Left cardiac atrium (tissue), 4 donors: ENCODE data around the gene CES3. TPM values are rescaled to one million over a fixed set of nuclear protein-coding genes. Genes with fewer than 3 reads are reported as not detected.
"Not testable (repeated sequence)": the region's sequence is repeated elsewhere in the genome, so short reads cannot be mapped to it uniquely, and the experiment has no call there.

ENCODE experiments used
- ATAC-seq, 2 donors: fragments of 200-7000 bp; cut with Tn5 transposase; one replicate each; pipeline ENCODE4 v1.9.1; 2020; ENCODE audit warnings: mild to moderate bottlenecking in 2 of 2, moderate library complexity in 2 of 2
- DNase-seq: peaks from one replicate; pipeline ENCODE4 v3.0.0-alpha.2; 2020
- intact Hi-C, 2 donors: fragments of 100-400 bp; cut with DNase I; formaldehyde crosslinking; loops; one replicate each; pipeline versions ENCODE4 v1.14.1 to v1.15.1; 2022 to 2023
- total RNA-seq, 2 donors: library from RNA; stranded (reverse); fragmentation: NEBNext Ultra II Directional; extraction: Animal tissue kit (Norgen Biotek cat#: 25700); gene quantifications; one replicate each; pipeline ENCODE4 v1.2.1, GENCODE V29; 2021
- donor health status: DM: no; HTN: yes; CAD: no.
- donor health status: DM: no; HTN: yes; CAD: no; lungs with severe emphysema.
- donor health status: DM: yes; HTN: yes; CAD: no.
- donor health status: Dilated cardiomyopathy.

The CES3 gene
- total RNA-seq, 2 donors from 2014 or later, result 0.63 to 1.4 TPM

DNA sequence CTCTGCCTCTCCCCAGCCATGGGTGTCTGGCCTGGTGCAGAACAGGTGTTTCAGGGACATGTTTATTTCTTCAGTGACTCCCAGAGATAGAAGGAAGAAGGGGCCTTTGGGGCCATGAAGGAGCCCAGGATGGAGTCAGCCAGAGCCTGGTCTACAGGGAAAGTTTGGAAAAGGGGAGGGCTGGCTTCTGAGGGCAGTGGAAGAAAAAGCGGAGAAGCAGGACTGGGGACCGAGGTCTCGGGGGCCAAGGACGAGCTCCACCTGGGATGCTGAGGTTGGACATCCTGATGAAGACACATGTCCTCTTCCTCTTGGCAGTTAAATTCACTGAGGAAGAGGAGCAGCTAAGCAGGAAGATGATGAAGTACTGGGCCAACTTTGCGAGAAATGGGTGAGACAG, 18.1 kb upstream of the CES3 start:
- intact Hi-C loops, result no loop called here
- no peak for DNase-seq
- ATAC-seq, result no peak

DNA sequence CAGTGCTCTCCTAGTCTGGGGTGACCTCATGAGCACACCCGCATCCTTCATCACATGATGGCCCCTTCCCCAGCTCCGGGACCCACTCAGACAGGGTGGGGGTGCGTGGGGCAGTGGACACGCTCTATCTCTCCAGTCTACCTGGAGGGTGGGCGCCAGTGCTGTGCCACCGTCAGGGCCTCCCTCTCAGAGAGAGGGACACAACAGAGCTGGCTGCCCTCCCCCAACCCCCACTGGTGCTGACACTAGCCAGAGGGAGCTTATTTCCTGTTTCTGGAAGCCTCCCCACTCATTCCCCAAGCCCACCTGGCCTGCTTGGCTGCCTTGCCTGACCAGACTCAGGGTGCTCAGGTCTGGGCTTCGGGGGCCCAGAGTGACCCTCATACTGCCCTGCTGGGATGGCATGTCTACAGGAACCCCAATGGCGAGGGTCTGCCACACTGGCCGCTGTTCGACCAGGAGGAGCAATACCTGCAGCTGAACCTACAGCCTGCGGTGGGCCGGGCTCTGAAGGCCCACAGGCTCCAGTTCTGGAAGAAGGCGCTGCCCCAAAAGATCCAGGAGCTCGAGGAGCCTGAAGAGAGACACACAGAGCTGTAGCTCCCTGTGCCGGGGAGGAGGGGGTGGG, 17.5 kb upstream of the CES3 start:
- intact Hi-C loops, result no loop called here
- DNase-seq (no peak), ATAC-seq (no peak)

DNA sequence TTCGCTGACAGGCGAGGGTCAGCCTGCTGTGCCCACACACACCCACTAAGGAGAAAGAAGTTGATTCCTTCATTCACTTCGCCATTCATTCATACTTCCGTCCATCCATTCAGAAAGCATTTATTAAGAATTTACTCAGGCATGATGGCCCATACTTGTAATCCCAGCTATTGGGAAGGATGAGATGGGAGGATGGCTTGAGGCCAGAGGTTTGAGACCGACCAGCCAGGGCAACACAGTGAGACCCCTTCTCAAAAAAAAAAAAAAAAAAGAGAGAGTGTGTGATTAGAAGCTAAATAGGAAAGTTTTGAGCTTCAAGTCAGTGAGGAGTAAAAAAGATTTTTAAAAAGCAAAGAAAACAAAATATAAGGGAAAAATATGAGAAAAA, 17.0 kb upstream of the CES3 start:
- intact Hi-C loops, result no loop called here
- DNase-seq (no peak), ATAC-seq (no peak)

DNA sequence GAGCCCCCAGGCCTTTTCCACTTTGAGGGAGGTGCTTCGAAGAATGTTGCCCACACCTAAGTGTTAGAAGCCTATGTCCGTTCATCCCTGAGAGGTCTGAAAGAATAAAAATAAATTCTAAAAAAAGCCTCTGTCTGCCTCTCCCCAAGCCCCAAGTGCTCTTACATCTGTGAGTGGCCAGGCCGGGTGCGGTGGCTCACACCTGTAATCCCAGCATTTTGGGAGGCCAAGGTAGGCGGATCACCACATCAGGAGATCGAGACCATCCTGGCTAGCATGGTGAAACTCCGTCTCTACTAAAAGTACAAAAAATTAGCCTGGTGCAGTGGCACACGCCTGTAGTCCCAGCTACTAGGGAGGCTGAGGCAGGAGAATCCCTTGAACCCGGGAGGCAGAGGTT, 16.1 kb upstream of the CES3 start:
- DNase-seq, ATAC-seq: not testable (repeated sequence)
- intact Hi-C loops, result loop anchor here in 1 of 2 donors (5.0 kb wide), 1 partner anchor 48 kb away; no protein-coding TSS in a partner anchor

DNA sequence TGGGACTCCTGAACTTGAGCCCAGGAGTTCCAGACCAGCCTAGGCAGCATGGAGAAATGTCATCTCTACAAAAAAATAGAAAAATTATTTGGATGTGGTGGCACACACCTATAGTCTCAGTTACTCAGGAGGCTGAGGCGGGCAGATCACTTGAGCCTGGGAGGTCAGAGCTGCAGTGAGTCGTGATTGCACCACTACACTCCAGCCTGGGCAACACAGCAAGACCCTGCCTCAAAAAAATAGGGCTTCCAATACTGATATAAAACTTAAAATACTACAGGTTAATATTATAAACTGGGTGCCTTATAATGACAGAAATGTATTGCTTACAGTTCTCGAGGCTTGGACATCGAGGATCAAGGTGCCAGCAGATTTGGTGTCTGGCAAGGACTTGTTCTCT, 15.1 kb upstream of the CES3 start:
- DNase-seq (no peak), ATAC-seq (no peak)
- intact Hi-C loops, result loop anchor here in 1 of 2 donors (5.0 kb wide), 1 partner anchor 49 kb away; no protein-coding TSS in a partner anchor

DNA sequence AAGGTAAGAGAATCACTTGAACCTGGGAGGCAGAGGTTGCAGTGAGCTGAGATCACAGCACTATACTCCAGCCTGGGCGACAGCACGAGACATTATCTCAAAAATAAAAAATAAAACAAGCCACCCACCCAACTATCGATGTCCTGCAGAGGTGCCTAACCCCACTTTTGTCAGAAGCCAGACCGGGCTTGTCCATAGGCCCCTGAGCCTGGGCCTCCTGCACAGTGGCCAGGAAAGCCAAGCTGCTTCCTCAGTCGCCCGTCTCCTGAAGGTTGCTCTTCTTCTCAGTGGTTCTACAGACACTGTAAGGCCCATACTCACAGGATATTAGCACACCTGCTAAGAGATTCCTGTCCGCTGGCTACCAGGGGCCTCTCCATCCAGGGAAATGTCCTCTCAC, 14.5 kb upstream of the CES3 start:
- DNase-seq, result no peak
- no peak for ATAC-seq
- intact Hi-C loops, result loop anchor here in 1 of 2 donors (5.0 kb wide), 1 partner anchor 49 kb away; no protein-coding TSS in a partner anchor

DNA sequence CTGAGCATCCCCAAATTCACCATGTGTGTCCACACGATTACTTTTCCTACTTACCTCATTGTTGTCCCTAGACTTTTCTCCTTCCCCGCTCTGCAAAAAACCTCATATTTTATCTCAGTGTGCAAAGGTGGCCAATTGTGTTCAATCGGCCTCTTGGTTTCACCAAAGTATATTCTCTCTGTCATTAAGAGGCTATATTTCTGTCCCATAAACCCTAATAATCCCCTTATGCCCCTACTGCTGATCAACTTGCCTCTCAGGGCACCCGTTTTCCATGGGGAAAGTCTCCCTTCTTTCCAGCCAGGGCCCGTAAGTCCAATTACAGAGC, 14.1 kb upstream of the CES3 start:
- intact Hi-C loops, result loop anchor here in 1 of 2 donors (5.0 kb wide), 1 partner anchor 50 kb away; no protein-coding TSS in a partner anchor
- no peak for DNase-seq
- no peak for ATAC-seq

DNA sequence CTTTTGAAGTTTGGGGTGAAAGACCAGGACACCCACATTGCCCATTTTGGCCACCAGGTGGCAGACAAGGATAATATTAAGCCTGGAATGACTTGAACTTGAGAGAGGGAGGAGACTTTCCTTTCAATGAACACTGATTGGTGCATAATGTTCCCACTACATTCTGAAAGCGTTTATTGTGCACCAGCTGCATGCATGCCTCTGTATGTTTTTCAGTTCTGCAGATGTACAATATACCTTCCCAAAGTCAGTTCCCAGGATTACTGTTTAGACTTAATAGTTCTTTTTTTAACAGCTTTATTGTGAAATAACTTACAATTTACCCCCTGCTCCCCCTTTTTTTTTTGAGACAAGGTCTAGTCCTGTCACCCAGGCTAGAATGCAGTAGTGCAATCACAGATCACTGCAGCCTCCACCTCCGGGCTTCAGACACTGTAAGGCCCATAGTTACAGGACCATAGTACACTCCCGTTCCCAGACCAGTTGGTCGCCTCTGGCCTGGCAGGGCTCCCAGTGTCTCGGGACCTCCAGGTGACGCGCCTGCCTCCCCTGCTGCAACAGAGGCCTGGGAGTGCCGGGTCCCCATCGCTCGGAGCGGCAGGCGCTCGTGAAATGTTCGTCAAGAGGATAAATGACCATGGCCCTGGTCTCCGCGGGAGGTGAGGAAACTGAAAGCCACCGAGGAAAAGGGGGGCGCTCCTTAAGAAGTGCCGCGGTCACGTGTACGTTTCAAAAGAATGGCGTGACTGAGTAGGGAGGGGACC, 13.6 kb upstream of the CES3 start:
- intact Hi-C loops, result loop anchor here in 1 of 2 donors (5.0 kb wide), 1 partner anchor 50 kb away; no protein-coding TSS in a partner anchor
- ATAC-seq (peak; percentile 72 to 79), DNase-seq (peak; percentile 84)

DNA sequence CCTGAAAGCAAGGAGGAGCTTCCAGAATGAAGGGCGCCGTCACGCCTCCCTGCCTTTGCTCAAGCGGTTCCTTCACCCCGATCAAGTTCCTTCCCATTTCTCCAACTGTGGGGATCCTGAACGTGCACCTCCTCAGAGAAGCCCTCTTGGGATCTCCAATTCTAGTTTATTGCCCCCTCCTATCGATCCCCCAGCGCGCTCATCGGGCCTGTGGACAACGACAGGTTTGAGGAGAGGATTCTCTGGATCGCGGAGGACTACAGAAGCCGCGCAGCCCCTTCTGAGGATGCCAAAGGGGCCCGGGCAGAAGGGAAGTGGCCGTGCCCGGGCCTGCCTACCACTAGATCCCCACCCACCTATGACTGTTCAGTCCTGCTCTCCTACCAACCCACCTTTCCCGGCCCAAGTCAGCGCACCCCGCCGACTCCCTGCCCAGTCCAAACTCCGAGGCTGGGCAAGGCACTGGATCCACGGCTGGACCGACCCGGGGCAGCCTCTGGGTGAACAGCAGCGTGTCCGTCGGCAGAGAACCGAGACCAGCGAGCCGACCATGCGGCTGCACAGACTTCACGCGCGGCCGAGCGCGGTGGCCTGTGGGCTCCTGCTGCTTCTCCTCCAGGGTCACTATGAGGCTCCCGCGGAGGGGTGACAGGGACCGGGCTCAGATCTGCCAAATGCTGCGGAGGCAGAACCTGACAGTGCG, 12.8 kb upstream of the CES3 start:
- DNase-seq (no peak), ATAC-seq (peak; percentile 47 to 49)
- intact Hi-C loops, result loop anchor here in 1 of 2 donors (5.0 kb wide), 1 partner anchor 51 kb away; no protein-coding TSS in a partner anchor

DNA sequence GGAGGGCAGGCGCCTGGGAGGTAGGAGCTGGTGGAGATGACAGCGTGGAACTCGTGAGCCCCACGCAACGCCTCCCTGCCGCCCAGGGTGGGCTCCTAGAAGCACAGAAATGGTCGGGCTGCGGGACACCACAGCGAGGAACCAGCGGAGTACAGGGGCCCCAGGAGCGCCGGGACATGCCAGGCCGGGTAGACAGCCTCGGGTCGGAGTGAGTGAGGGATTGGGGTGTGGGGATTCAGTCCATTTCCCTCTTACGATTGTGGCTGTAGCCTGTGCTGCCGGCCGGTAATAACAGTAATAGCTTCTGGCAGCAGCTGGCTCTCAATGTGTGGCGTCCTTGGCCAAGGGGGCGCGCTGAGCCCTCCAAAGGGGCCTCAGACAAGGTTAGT, 12.2 kb upstream of the CES3 start:
- DNase-seq, result no peak
- intact Hi-C loops, result loop anchor here in 1 of 2 donors (5.0 kb wide), 1 partner anchor 52 kb away; no protein-coding TSS in a partner anchor
- ATAC-seq, result peak in 1 of 2 donors; percentile 4

DNA sequence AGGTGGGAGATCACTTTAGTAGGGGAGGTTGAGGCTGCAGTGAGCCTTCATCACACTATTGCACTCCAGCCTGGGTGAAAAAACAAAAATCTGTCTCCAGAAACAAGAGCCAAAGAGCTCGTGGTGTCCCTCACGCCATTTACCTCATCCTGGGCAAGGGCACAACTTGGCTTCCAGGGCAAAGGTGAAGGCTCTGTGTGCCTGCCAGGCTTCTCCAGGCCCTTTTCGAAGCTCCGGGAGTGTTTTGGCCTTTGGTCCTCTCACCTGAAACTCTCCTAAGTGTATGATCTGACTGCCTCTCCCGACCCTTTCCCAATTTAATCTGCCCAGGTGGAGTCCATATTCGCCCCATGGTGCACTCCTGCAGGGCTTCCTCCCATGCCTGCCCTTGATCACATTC, 11.6 kb upstream of the CES3 start:
- ATAC-seq, result no peak
- intact Hi-C loops, result loop anchor here in 1 of 2 donors (5.0 kb wide), 1 partner anchor 52 kb away; no protein-coding TSS in a partner anchor
- no peak for DNase-seq

DNA sequence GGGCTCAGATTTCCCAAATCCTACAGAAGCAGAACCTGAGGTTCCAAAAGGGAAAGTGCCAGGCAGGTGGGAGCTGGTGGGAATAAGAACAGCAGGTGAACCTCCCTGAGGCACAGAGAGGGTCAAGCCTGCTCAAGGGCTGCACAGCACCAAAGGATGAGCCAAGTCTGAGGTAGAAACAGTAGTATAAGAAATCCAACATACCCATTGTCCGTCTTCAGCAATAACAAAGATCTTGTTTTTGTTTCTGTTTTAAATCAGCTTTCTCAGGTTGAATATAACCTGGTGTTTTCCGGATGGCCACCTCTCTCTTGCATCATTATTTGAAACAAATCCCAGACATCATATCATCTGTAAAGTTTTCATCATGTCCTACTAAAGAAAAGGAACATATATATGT, 10.6 kb upstream of the CES3 start:
- DNase-seq, result no peak
- intact Hi-C loops, result no loop called here

DNA sequence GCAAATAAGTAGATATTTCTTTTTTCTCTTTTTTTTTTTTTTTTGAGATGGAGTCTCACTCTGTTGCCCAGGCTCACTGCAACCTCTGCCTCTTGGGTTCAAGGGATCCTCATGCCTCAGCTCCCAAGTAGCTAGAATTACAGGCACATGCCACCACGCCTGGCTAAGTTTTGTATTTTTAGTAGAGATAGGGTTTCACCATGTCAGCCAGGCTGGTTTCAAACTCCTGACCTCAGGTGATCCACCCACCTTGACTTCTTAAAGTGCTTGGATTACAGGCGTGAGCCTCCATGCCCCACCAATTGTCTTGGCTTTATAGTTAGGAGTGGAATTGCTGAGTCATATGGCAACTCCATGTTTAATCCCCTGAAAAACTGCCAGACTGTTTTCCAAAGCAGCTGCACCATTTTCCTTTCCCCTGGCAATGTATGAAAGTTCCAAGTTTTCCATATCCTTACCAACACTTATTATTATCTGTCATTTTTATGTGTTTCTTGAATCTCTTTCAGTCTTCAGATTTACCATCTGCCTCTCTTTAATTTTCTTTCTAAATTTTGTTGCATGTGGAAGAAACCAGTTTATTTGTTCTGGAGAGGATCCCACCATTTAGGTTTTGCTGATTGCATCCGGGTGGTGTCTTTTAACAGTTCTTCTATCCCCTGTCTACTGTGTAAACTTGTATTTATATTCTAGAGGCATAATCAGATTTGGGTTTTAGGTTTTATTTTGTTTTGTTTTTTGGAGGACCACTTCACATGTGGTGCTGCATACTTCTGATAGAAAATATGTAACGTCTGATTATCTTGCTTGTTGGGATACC, 9.9 kb upstream of the CES3 start:
- ATAC-seq (no peak), DNase-seq (no peak)
- intact Hi-C loops, result no loop called here

More for the DNA sequence above, 10.6 kb upstream of the CES3 start:
- ATAC-seq, result no peak

DNA sequence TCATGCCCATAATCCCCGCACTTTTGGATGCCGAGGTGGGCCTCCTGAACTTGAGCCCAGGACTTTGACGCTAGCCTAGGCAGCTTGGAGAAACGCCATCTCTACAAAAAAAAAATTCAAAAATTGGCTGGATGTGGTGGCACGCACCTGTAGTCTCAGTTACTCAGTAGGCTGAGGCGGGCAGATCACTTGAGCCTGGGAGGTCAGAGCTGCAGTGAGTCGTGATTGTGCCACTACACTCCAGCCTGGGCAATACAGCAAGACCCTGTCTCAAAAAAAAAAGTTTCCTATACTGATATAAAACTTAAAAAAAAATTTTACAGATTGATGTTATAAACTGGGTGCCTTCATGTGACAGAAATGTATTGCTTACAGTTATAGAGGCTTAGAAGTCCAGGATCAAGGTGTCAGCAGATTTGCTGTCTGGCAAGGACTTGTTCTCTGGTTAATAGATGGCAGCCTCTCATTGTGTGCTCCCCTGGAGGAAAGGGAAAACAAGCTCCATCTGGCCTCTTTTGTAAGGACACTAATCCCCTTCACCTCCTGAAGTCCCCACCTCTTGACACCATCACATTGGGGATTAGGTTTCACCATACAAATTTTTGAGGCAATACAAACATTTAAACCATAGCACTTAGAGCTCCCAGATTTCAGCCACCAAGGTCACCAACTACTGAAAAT, 8.5 kb upstream of the CES3 start:
- intact Hi-C loops, result no loop called here
- DNase-seq (no peak), ATAC-seq (no peak)

DNA sequence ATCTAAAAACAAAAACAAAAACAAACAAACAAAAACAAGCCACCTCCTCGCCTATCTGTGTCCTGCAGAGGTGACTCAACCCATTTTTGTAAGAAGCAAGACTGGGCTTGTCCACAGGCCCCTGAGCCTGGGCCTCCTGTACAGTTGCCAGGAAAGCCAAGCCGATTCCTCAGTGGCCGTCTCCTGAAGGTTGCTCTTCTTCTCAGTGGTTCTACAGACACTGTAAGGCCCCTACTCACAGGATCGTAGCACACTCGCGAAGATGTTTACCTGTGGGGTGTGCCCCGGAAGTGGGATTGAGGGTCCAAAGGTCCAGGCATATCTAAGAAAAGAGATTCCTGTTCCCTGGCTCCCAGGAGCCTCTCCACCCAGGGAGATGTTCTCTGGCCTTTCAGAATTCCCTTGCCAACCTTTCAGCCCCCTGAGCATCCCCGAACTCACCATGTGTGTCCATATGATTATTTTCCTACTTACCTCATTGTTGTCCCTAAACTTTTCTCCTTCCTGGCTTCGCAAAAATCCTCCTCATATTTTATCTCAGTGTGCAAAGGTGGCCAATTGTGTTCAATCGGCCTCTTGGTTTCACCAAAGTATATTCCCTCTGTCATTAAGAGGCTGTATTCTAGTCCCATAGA, 7.5 kb upstream of the CES3 start:
- intact Hi-C loops, result no loop called here
- ATAC-seq (no peak), DNase-seq (no peak)

DNA sequence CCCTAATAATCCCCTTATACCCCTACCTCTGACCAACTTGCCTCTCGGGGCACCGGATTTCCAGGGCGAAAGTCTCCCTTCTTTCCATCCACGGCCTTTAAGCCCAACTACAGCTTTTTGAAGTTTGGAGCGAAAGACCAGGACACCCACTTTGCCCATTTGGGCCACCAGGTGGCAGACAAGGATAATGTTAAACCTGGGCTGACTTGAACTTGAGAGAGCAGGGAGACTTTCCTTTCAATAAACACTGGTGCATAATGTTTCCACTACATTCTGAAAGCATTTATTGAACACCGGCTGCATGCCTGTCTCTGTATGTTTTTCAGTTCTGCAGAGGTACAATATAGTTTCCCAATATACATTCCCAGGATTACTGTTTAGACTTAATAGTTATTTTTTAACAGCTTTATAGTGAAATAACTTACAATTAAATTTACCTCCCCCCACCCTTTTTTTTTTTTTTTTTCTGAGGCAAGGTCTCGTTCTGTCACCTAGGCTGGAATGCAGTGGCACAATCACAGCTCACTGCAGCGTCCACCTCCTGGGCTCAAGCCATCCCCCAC, 6.9 kb upstream of the CES3 start:
- ATAC-seq, result peak; percentile 77 to 84
- peak; percentile 71 for DNase-seq
- intact Hi-C loops, result no loop called here

DNA sequence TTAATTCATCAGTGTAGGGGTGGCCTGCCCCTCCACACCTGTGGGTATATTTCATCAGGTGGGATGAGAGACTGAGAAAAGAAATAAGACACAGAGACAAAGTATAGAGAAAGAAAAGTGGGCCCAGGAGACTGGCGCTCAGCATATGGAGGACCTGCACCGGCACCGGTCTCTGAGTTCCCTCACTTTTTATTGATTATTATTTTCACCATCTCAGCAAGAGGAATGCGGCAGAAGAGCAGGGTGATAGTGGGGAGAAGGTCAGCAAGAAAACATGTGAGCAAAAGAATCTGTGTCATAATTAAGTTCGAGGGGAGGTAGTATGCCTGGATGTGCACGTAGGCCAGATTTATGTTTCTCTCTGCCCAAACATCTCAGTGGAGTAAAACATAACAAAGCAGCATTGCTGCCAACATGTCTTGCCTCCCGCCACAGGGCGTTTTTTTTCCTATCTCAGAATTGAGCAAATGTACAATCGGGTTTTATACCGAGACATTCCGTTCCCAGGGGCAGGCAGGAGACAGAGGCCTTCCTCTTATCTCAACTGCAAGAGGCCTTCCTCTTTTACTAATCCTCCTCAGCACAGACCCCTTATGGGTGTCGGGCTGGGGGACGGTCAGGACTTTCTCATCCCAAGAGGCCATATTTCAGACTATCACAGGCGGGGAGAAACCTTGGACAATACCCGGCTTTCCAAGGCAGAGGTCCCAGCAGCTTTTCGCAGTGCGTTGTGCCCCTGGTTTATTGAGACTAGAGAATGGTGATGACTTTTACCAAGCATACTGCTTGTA, 5.5 kb upstream of the CES3 start:
- DNase-seq, ATAC-seq: not testable (repeated sequence)
- intact Hi-C loops, result loop anchor here in 1 of 2 donors (5.0 kb wide), 1 partner anchor 202 kb away; the partner anchor contains the start of genes FBXL8 and TRADD
